Stomach (tissue), 4 donors: ENCODE data around the gene TSPAN8.

ENCODE experiments used
- POLR2AphosphoS5 ChIP-seq, 3 donors: sonication (generic); formaldehyde crosslinking; IDR thresholded peaks; one replicate each; pipeline ENCODE4 v1.6.1; 2016; ENCODE audit warnings: antibody characterized with exemption in 3 of 3
- TF ChIP-seq, protein P1 (sequence below), 7 experiments: fragments of 450-650 bp in 4 of 7; fragments of 200-600 bp in 3 of 7; sonication (generic) in 3 of 7; IDR thresholded peaks; one replicate each; pipeline ENCODE4 v1.5.1; 2016 to 2019; ENCODE audit warnings: antibody characterized with exemption in 7 of 7, control low read depth in 2 of 7, mild to moderate bottlenecking in 1 of 7

DNA sequence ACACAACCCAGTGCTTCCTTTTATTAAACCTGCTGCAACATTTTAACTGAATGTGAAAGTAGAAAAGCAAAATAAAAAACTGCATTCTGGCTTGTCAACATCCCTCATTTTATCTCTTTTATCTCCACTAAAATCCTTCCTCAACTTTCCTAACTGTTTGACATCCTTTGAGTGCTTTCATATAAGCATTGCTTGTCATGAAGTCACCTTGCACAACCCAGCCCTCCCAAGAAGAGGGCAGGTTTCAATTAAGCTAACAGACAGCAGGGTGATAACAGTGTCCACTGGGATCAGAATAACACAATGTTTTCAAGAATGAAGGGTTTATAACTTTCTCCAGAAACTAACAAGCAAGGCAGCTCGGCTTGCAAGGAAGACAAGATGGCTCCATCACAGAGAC, 16.3 kb upstream of the TSPAN8 start:
- TF ChIP-seq POLR2AphosphoS5 (IDR thresholded peaks at IDR 0.05): no peak
- TF ChIP-seq, protein P1, sequence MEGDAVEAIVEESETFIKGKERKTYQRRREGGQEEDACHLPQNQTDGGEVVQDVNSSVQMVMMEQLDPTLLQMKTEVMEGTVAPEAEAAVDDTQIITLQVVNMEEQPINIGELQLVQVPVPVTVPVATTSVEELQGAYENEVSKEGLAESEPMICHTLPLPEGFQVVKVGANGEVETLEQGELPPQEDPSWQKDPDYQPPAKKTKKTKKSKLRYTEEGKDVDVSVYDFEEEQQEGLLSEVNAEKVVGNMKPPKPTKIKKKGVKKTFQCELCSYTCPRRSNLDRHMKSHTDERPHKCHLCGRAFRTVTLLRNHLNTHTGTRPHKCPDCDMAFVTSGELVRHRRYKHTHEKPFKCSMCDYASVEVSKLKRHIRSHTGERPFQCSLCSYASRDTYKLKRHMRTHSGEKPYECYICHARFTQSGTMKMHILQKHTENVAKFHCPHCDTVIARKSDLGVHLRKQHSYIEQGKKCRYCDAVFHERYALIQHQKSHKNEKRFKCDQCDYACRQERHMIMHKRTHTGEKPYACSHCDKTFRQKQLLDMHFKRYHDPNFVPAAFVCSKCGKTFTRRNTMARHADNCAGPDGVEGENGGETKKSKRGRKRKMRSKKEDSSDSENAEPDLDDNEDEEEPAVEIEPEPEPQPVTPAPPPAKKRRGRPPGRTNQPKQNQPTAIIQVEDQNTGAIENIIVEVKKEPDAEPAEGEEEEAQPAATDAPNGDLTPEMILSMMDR (IDR thresholded peaks at IDR 0.05): no peak
